KMS-11 (cell line): ENCODE data around the gene OBP2B.
"Not testable (repeated sequence)": the region's sequence is repeated elsewhere in the genome, so short reads cannot be mapped to it uniquely, and the experiment has no call there.

ENCODE experiments used
- H2AFZ ChIP-seq: fragments of 200-600 bp; sonication (generic); 2 replicates; pipeline ENCODE4 v1.6.1; 2016; ENCODE audit warnings: antibody characterized with exemption, mixed run types, low read depth
- H3K27ac ChIP-seq: fragments of 200-600 bp; sonication (generic); 2 replicates; pipeline ENCODE4 v1.6.1; 2016; ENCODE audit warnings: mild to moderate bottlenecking, mixed run types
- H3K27me3 ChIP-seq: fragments of 200-600 bp; sonication (generic); 2 replicates; pipeline ENCODE4 v1.6.1; 2017; ENCODE audit warnings: mild to moderate bottlenecking, low read depth, mixed run types, moderate library complexity; ENCODE audit not compliant: insufficient read depth
- H3K36me3 ChIP-seq: fragments of 200-600 bp; sonication (generic); 2 replicates; pipeline ENCODE4 v1.6.1; 2017; ENCODE audit warnings: mild to moderate bottlenecking, mixed run types; ENCODE audit not compliant: insufficient read depth
- H3K4me1 ChIP-seq: fragments of 200-600 bp; sonication (generic); 2 replicates; pipeline ENCODE4 v1.6.1; 2016; ENCODE audit warnings: mild to moderate bottlenecking, low read depth, mixed run types; ENCODE audit not compliant: poor library complexity, severe bottlenecking
- H3K4me2 ChIP-seq: fragments of 200-600 bp; sonication (generic); 2 replicates; pipeline ENCODE4 v1.7.0; 2016; ENCODE audit warnings: mild to moderate bottlenecking, mixed run types
- H3K4me3 ChIP-seq: fragments of 200-600 bp; sonication (generic); IDR thresholded peaks from 2 replicates; pipeline ENCODE4 v1.6.1; 2017; ENCODE audit warnings: low read depth, low read length, mixed read lengths; ENCODE audit not compliant: insufficient read depth
- H3K79me2 ChIP-seq: fragments of 200-600 bp; sonication (generic); 2 replicates; pipeline ENCODE4 v1.6.1; 2016; ENCODE audit warnings: low read depth, mixed run types; ENCODE audit not compliant: insufficient read depth
- H3K9ac ChIP-seq: fragments of 200-600 bp; sonication (generic); 2 replicates; pipeline ENCODE4 v1.6.1; 2016; ENCODE audit warnings: mild to moderate bottlenecking, mixed run types
- H4K20me1 ChIP-seq: fragments of 200-600 bp; sonication (generic); 2 replicates; pipeline ENCODE4 v1.6.1; 2016; ENCODE audit warnings: mild to moderate bottlenecking, mixed run types; ENCODE audit not compliant: insufficient read depth
- CTCF ChIP-seq: fragments of 200-600 bp; sonication (generic); conservative IDR thresholded peaks from 2 replicates; pipeline ENCODE4 v1.6.1; 2017; ENCODE audit warnings: low read depth, mild to moderate bottlenecking, antibody characterized with exemption, low read length, moderate library complexity, mixed read lengths

Gene OBP2B

GRCh38 chr9:133227242-133227860 is 18.3 kb upstream of the OBP2B start:
- Histone ChIP-seq H3K4me3 (no peak overlapping the region), H3K4me1 (no peaks in the 10 kb centered on the region)

GRCh38 chr9:133226219-133227171 is 17.4 kb upstream of the OBP2B start:
- no peak overlapping the region for H3K9ac ChIP-seq
- no peak for TF ChIP-seq CTCF
- H3K79me2 ChIP-seq: no peaks in the 10 kb centered on the region
- no peaks in the 10 kb centered on the region for H4K20me1 ChIP-seq
- H3K4me2 ChIP-seq: no peak overlapping the region
- no peak overlapping the region for H3K27ac ChIP-seq
- no peak overlapping the region for H3K4me3 ChIP-seq
- H3K27me3 ChIP-seq: peaks cover 61% of the 10 kb centered on the region
- no peaks in the 10 kb centered on the region for H3K36me3 ChIP-seq
- no peak overlapping the region for H2AFZ ChIP-seq
- no peaks in the 10 kb centered on the region for H3K4me1 ChIP-seq

More at GRCh38 chr9:133227242-133227860, 18.3 kb upstream of the OBP2B start:
- H3K4me2 ChIP-seq: no peak overlapping the region
- H3K27me3 ChIP-seq: peaks cover 63% of the 10 kb centered on the region
- H3K36me3 ChIP-seq: no peaks in the 10 kb centered on the region
- H3K79me2 ChIP-seq: no peaks in the 10 kb centered on the region
- no peaks in the 10 kb centered on the region for H4K20me1 ChIP-seq
- H3K27ac ChIP-seq: no peak overlapping the region
- TF ChIP-seq CTCF: no peak
- H3K9ac ChIP-seq: no peak overlapping the region
- H2AFZ ChIP-seq: no peak overlapping the region

- Histone ChIP-seq H4K20me1 (no peaks in the 10 kb centered on the region), H3K4me2 (no peak overlapping the region), H3K9ac (no peak overlapping the region), H3K4me1 (no peaks in the 10 kb centered on the region), H3K4me3 (no peak overlapping the region), H3K27me3 (peaks cover 69% of the 10 kb centered on the region), H3K79me2 (no peaks in the 10 kb centered on the region), H3K36me3 (no peaks in the 10 kb centered on the region), H2AFZ (no peak overlapping the region), H3K27ac (no peak overlapping the region)
- TF ChIP-seq CTCF: no peak
Measured at GRCh38 chr9:133225171-133226011, 16.3 kb upstream of the OBP2B start.

- Histone ChIP-seq H4K20me1 (no peaks in the 10 kb centered on the region), H3K9ac (no peak overlapping the region), H3K79me2 (no peaks in the 10 kb centered on the region), H3K4me3 (no peak overlapping the region), H3K36me3 (no peaks in the 10 kb centered on the region), H2AFZ (no peak overlapping the region), H3K4me2 (no peak overlapping the region), H3K4me1 (no peaks in the 10 kb centered on the region), H3K27ac (no peak overlapping the region), H3K27me3 (peaks cover 70% of the 10 kb centered on the region)
- TF ChIP-seq CTCF: no peak
Measured at GRCh38 chr9:133224762-133225161, 15.7 kb upstream of the OBP2B start.

- not testable (repeated sequence) for H3K36me3 ChIP-seq, H3K4me3 ChIP-seq, H3K79me2 ChIP-seq, H3K27ac ChIP-seq, H4K20me1 ChIP-seq, H3K9ac ChIP-seq, H2AFZ ChIP-seq, H3K4me2 ChIP-seq, H3K4me1 ChIP-seq
- peaks cover 75% of the 10 kb centered on the region for H3K27me3 ChIP-seq
Measured at GRCh38 chr9:133223159-133223756, 14.2 kb upstream of the OBP2B start.

- H3K9ac ChIP-seq, H3K4me1 ChIP-seq, H3K79me2 ChIP-seq, H3K4me2 ChIP-seq, H4K20me1 ChIP-seq, H2AFZ ChIP-seq, H3K36me3 ChIP-seq, H3K4me3 ChIP-seq, H3K27ac ChIP-seq: not testable (repeated sequence)
- peaks cover 81% of the 10 kb centered on the region for H3K27me3 ChIP-seq
Measured at GRCh38 chr9:133221994-133222393, 12.9 kb upstream of the OBP2B start.
